Liver (tissue), 9 donors: ENCODE data around the gene HGFAC. TPM values are rescaled to one million over a fixed set of nuclear protein-coding genes. Genes with fewer than 3 reads are reported as not detected.

ENCODE experiments used
- DNase-seq: peaks from one replicate; pipeline ENCODE4 v3.0.0-alpha.2; 2017; ENCODE audit warnings: low spot score
- H3K27ac ChIP-seq, 2 donors: one replicate each; pipeline ENCODE4 v1.7.0; 2013; ENCODE audit warnings: inconsistent platforms in 2 of 2, low read length in 2 of 2, control low read depth in 1 of 2, low read depth in 1 of 2, mild to moderate bottlenecking in 1 of 2
- H3K27me3 ChIP-seq, 4 donors: one replicate each; pipeline versions ENCODE4 v1.6.1 to v1.7.0; 2013; ENCODE audit warnings: low read length in 3 of 4, inconsistent platforms in 1 of 4, mild to moderate bottlenecking in 1 of 4, moderate library complexity in 1 of 4; ENCODE audit not compliant: control insufficient read depth in 4 of 4, insufficient read depth in 4 of 4
- H3K36me3 ChIP-seq, 4 donors: one replicate each; pipeline versions ENCODE4 v1.6.1 to v1.7.0; 2013; ENCODE audit warnings: low read length in 3 of 4, mild to moderate bottlenecking in 3 of 4, low read depth in 1 of 4, moderate library complexity in 1 of 4; ENCODE audit not compliant: control insufficient read depth in 4 of 4, insufficient read depth in 3 of 4
- H3K4me1 ChIP-seq, 4 donors: one replicate each; pipeline versions ENCODE4 v1.6.1 to v1.7.0; 2013; ENCODE audit warnings: low read length in 3 of 4, mild to moderate bottlenecking in 3 of 4, moderate library complexity in 1 of 4; ENCODE audit not compliant: control insufficient read depth in 4 of 4, insufficient read depth in 4 of 4
- H3K4me3 ChIP-seq, 3 donors: one replicate each; pipeline versions ENCODE4 v1.6.1 to v1.7.0; 2013; ENCODE audit warnings: low read length in 3 of 3, control low read depth in 1 of 3, low read depth in 1 of 3, mild to moderate bottlenecking in 1 of 3
- H3K9ac ChIP-seq, 2 donors: one replicate each; pipeline ENCODE4 v1.7.0; 2013; ENCODE audit warnings: low read length in 2 of 2, mild to moderate bottlenecking in 2 of 2, moderate library complexity in 2 of 2, control low read depth in 1 of 2, low read depth in 1 of 2
- H3K9me3 ChIP-seq, 4 donors: one replicate each; pipeline versions ENCODE4 v1.6.1 to v1.7.0; 2013; ENCODE audit warnings: low read length in 3 of 4; ENCODE audit not compliant: control insufficient read depth in 4 of 4
- ATF3 ChIP-seq: IDR thresholded peaks from 2 replicates; pipeline ENCODE4 v1.6.1; 2016; ENCODE audit warnings: antibody characterized with exemption
- CTCF ChIP-seq: fragments of 150-350 bp; IDR thresholded peaks from 2 replicates; pipeline ENCODE4 v1.5.1; 2017; ENCODE audit warnings: improper control_type of control experiment, low read depth, low read length; ENCODE audit not compliant: missing input control
- EGR1 ChIP-seq, 2 donors: IDR thresholded peaks; 2 replicates each; pipeline ENCODE4 v1.6.1; 2016 to 2018; ENCODE audit warnings: antibody characterized with exemption in 2 of 2, low read depth in 2 of 2
- FOXA1 ChIP-seq: IDR thresholded peaks from 2 replicates; pipeline ENCODE4 v1.6.1; 2016; ENCODE audit warnings: antibody characterized with exemption
- FOXA2 ChIP-seq: IDR thresholded peaks from 2 replicates; pipeline ENCODE4 v1.6.1; 2016; ENCODE audit warnings: antibody characterized with exemption
- GABPA ChIP-seq, 2 donors: IDR thresholded peaks in 1 of 2; conservative IDR thresholded peaks in 1 of 2; 2 replicates each; pipeline ENCODE4 v1.6.1; 2016; ENCODE audit warnings: antibody characterized with exemption in 2 of 2, mild to moderate bottlenecking in 1 of 2, moderate library complexity in 1 of 2
- HNF4A ChIP-seq, 2 donors: conservative IDR thresholded peaks; 2 replicates each; pipeline ENCODE4 v1.6.1; 2016; ENCODE audit warnings: antibody characterized with exemption in 2 of 2, mild to moderate bottlenecking in 2 of 2
- HNF4G ChIP-seq: IDR thresholded peaks from 2 replicates; pipeline ENCODE4 v1.6.1; 2016; ENCODE audit warnings: antibody characterized with exemption
- JUND ChIP-seq, 2 donors: IDR thresholded peaks; 2 replicates each; pipeline ENCODE4 v1.6.1; 2016; ENCODE audit warnings: antibody characterized with exemption in 2 of 2
- MAX ChIP-seq: IDR thresholded peaks from 2 replicates; pipeline ENCODE4 v1.6.1; 2016; ENCODE audit warnings: antibody characterized with exemption
- NR2F2 ChIP-seq: IDR thresholded peaks from 2 replicates; pipeline ENCODE4 v1.6.1; 2016; ENCODE audit warnings: antibody characterized with exemption
- RAD21 ChIP-seq, 2 donors: IDR thresholded peaks; 2 replicates each; pipeline ENCODE4 v1.6.1; 2016; ENCODE audit warnings: antibody characterized with exemption in 2 of 2, mild to moderate bottlenecking in 2 of 2
- REST ChIP-seq: IDR thresholded peaks from 2 replicates; pipeline ENCODE4 v1.6.1; 2016; ENCODE audit warnings: antibody characterized with exemption, mild to moderate bottlenecking
- RXRA ChIP-seq, 2 donors: IDR thresholded peaks; 2 replicates each; pipeline ENCODE4 v1.6.1; 2017 to 2018; ENCODE audit warnings: antibody characterized with exemption in 2 of 2, mild to moderate bottlenecking in 1 of 2
- SP1 ChIP-seq: IDR thresholded peaks from 2 replicates; pipeline ENCODE4 v1.6.1; 2018; ENCODE audit warnings: antibody characterized with exemption, mild to moderate bottlenecking
- TAF1 ChIP-seq: conservative IDR thresholded peaks from 2 replicates; pipeline ENCODE4 v1.6.1; 2016; ENCODE audit warnings: antibody characterized with exemption, mild to moderate bottlenecking
- YY1 ChIP-seq: IDR thresholded peaks from 2 replicates; pipeline ENCODE4 v1.6.1; 2016; ENCODE audit warnings: antibody characterized with exemption, mild to moderate bottlenecking
- ZBTB33 ChIP-seq: IDR thresholded peaks from 2 replicates; pipeline ENCODE4 v1.6.1; 2016; ENCODE audit warnings: antibody characterized with exemption
- WGBS: extraction: QIAGEN DNeasy Blood & Tissue Kit; methylation state at CpG from one replicate; pipeline ENCODE4 v1.1.7; 2013; 5-methylcytosine and 5-hydroxymethylcytosine counted together
- polyA plus RNA-seq, 2 donors: library from polyadenylated mRNA; stranded (reverse) in 1 of 2; unstranded in 1 of 2; fragments of 200-250 nt in 1 of 2; fragments of >200 nt in 1 of 2; fragmentation: Nextera tagmentation in 1 of 2; extraction: Ambion mirVana in 1 of 2; gene quantifications; one replicate each; pipeline versions ENCODE4 v1.2.1 to v1.2.3, GENCODE V29; 2013 to 2015
- total RNA-seq, 2 donors: library from RNA; depleted of rRNA; stranded (reverse); fragments of >200 nt; gene quantifications; one replicate each; pipeline ENCODE4 v1.2.3, GENCODE V29; 2014
- donor health status: healthy.
- donor health status: healthy.
- donor health status: healthy.
- donor health status: healthy.
- donor health status: healthy.

HGFAC gene
- total and polyA plus RNA-seq, 4 donors: 23.3 to 133 (median 82.7) TPM

GRCh38 chr4:3489451-3489962, 47.7 kb downstream of the HGFAC start:
- Histone ChIP-seq H3K9me3 (no peaks in the 10 kb centered on the region), H3K4me3 (no peak overlapping the region), H3K27ac (no peak overlapping the region), H3K4me1 (no peaks in the 10 kb centered on the region), H3K27me3 (no peaks in the 10 kb centered on the region), H3K9ac (no peak overlapping the region), H3K36me3 (no peaks in the 10 kb centered on the region)
- TF ChIP-seq TAF1 (no peak), MAX (no peak), RAD21 (IDR thresholded peaks at IDR 0.05) (no peak), FOXA2 (no peak), NR2F2 (no peak), HNF4A (conservative IDR thresholded peaks at IDR 0.05) (no peak), YY1 (no peak)
- no peak for DNase-seq
- 78% methylated on average over 20 of the region's 20 CpGs for WGBS

GRCh38 chr4:3491681-3492405, 50.1 kb downstream of the HGFAC start:
- DNase-seq: no peak
- no peaks in the 10 kb centered on the region for H3K4me1 ChIP-seq
- no peaks in the 10 kb centered on the region for H3K9me3 ChIP-seq

More at GRCh38 chr4:3491681-3492405, 50.1 kb downstream of the HGFAC start:
- Histone ChIP-seq H3K36me3 (no peaks in the 10 kb centered on the region), H3K9ac (no peak overlapping the region), H3K27ac (no peak overlapping the region), H3K4me3 (no peak overlapping the region), H3K27me3 (no peaks in the 10 kb centered on the region)
- WGBS: 83% methylated on average over 17 of the region's 17 CpGs
- TF ChIP-seq ZBTB33 (no peak), SP1 (no peak), MAX (no peak), RXRA (IDR thresholded peaks at IDR 0.05) (no peak), FOXA1 (no peak), REST (no peak), GABPA (IDR thresholded peaks at IDR 0.05 in 1 of 2, conservative IDR thresholded peaks at IDR 0.05 in 1 of 2) (no peak), FOXA2 (no peak), HNF4G (no peak), CTCF (no peak), EGR1 (IDR thresholded peaks at IDR 0.05; ENCODE audit: low read depth in 2 of 2) (no peak), ATF3 (no peak), JUND (IDR thresholded peaks at IDR 0.05) (no peak), RAD21 (IDR thresholded peaks at IDR 0.05) (no peak), TAF1 (no peak), YY1 (no peak)
